NCI-H128 (cell line): ENCODE measurements around the gene TMEM132E.
A peak's percentile ranks its signal among the peaks of the same experiment; 100 is the strongest.

ENCODE experiments used
- DNase-seq: peaks from one replicate; lab custom pipeline; 2025; ENCODE audit not compliant: unreplicated experiment; lab: John Stamatoyannopoulos, UW

The TMEM132E gene

GRCh38 chr17:34626121-34626681 is 46.8 kb downstream of the TMEM132E start:
- DNase-seq, result no peak

DNA sequence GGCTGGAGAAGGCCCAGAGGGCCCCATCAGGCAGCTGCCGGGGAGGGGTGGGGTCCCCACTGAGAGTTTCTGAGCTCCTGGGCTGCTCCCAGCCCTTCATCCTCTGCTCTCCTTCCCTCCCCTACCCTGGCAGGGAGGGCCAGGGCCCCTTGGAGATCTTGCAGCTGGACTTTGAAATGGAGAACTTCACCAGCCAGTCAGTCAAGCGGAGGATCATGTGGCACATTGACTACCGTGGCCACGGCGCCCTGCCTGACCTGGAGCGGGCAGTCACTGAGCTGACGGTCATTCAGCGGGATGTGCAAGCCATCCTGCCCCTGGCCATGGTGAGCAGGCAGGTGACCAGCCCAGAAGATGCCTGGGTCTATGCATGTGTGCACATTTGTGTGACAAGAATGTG is 49.5 kb downstream of the TMEM132E start:
- no peak for DNase-seq

DNA sequence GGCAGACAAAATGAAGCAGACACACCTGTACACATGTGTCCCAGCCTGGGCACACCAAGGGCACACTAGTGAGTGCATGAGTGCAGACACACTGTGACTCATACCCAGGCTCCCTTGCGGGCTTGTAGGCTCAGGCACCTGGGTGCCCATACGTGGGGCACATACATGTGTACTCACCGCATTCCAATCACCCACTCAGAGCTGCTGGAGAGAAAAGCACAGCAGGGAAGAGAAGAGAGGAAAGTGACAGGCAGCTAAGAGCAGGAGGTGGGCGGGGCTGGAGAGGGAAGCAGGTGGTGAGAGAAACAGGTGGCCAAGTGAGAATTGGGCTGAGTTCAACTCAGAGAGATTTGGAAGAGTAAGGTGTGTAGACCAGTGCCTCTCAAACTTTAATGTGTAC is 54.0 kb downstream of the TMEM132E start:
- DNase-seq, result peak; percentile 69

DNA sequence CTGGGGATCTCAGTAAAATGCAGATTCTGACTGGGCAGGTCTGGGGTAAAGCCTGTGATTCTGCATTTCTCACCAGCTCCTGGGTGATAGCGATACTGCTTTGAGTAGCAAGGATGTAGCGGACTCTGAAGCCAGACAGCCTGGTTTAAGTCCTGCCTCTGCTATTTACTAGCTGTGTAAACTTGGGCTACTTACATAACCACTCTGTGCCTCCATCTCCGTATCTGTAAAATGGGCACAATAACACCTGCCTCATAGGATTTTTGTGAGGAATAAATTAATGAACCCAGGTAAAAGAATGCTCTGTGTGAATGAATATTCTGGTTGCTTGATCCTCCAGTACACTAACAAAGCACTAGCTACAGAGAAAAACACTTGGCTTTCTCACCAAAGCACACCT is 54.4 kb downstream of the TMEM132E start:
- DNase-seq, result no peak

DNA sequence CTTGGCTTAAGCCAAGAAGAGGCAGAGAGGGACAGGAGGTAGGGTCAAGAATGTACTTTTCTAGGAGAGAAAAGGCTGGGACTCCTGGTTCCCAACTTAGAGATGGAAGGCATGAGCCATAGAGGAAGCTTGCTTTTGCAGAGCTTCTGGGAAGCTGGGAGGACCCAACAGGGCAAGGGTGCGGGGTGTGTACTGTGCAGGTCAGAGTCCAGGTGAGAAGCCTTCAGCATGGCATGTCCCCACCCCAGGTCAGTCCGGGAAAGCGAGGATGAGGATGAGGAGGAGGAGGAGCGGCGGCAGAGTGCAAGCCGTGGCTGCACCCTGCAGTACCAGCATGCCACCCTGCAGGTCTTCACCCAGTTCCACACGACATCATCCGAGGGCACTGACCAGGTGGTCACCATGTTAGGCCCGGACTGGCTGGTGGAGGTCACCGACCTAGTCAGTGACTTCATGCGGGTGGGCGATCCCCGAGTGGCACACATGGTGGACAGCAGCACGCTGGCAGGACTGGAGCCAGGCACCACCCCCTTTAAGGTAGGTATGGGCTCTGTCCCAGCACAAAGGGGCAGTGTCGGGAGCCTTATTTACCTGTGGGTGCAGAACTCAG is 55.3 kb downstream of the TMEM132E start:
- DNase-seq, result no peak

DNA sequence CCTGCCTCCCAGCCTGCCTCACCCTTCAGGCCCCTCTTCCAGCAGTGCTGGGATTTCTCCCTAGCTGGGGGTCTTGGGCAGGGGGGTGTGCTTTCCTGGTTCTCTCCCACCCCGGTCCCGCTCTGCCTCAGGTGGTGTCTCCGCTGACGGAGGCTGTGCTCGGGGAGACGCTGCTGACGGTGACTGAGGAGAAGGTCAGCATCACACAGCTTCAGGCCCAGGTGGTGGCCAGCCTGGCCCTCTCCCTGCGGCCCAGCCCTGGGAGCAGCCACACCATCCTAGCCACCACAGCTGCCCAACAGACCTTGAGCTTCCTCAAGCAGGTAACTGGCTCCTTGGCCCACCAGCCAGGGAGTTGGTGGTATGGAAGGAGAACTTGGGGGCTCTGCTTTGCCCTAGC is 56.5 kb downstream of the TMEM132E start:
- DNase-seq, result no peak

DNA sequence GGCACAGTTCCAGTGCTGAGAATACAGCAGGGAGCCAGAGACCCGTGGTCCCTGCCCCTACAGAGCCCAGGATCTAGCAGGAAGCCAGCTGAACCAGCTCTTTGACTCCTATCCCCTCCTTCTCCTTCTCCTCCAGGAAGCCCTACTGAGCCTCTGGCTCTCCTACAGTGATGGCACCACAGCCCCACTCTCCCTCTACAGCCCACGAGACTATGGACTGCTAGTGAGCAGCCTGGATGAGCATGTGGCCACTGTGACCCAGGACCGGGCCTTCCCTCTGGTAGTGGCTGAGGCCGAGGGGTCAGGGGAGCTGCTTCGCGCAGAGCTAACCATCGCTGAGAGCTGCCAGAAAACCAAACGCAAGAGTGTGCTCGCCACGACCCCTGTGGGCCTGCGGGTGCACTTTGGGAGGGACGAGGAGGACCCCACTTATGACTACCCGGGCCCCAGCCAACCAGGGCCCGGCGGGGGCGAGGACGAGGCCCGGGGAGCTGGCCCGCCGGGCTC is 57.7 kb downstream of the TMEM132E start:
- no peak for DNase-seq

GRCh38 chr17:34637548-34638525 is 58.5 kb downstream of the TMEM132E start:
- no peak for DNase-seq

GRCh38 chr17:34638526-34639260 is 59.3 kb downstream of the TMEM132E start:
- DNase-seq, result no peak

GRCh38 chr17:34639706-34640425 is 60.5 kb downstream of the TMEM132E start:
- no peak for DNase-seq

GRCh38 chr17:34641368-34641767 is 62.0 kb downstream of the TMEM132E start:
- no peak for DNase-seq

- no peak for DNase-seq
These were observed 65.7 kb downstream of the TMEM132E start for GRCh38 chr17:34644941-34645550.

GRCh38 chr17:34645594-34645993 is 66.2 kb downstream of the TMEM132E start:
- peak; percentile 87 for DNase-seq

DNA sequence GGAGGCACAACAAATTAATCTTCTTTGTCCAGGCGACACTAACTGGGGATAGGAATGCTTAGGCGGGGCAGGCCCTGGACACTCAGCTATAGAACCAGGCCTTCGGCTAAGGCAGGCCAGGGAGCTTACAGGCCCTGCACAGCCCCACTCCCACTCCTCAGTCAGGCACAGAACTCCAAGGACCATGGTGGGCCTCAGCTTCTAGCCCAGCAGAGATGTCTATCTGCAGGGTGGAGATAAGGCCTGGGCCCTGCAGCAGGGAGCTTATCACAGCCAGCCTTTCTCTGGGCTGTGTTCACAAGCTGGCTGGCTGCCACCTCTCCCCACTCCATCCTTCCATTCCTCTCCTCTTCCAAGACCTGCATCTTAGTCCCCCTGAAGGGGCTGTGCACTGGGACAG is 68.1 kb downstream of the TMEM132E start:
- DNase-seq, result no peak

GRCh38 chr17:34650051-34650750 is 70.8 kb downstream of the TMEM132E start:
- DNase-seq, result no peak

GRCh38 chr17:34651402-34651811 is 72.0 kb downstream of the TMEM132E start:
- DNase-seq, result no peak

- DNase-seq, result no peak
These were observed 72.7 kb downstream of the TMEM132E start for GRCh38 chr17:34652021-34652555.

DNA sequence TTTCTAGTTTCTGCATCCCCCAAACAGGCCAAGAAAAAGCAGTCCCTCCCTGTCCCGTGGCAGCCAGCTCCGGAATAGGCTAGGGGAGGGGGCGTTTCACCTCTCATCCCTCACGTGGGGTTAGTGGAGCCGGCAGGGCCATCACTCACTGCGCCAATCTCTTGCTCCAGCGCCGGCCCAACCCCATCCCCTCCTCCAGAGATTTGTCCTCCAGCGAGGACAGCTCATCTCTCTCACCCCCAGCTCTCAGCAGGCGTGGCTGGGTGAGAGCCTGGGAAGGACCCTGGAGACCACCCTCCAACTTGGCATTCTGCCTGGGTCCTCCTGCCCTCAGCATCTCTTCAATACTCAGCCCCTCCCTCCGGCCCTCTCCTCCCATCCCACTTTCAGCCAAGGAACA is 74.1 kb downstream of the TMEM132E start:
- no peak for DNase-seq

- DNase-seq, result no peak
These were observed 75.0 kb downstream of the TMEM132E start for GRCh38 chr17:34654276-34654880.
